Head of caudate nucleus (tissue), 42 donors: ENCODE measurements around the gene VAPA.

ENCODE experiments used
- DNase-seq, 42 donors: peaks; one replicate each; pipeline versions ENCODE4 v3.0.0 to v3.0.0-alpha.2; 2020 to 2021; ENCODE audit warnings: mixed read lengths in 7 of 42
- intact Hi-C: fragments of 100-400 bp; cut with DNase I; formaldehyde crosslinking; loops from one replicate; pipeline ENCODE4 v1.15.0; 2022

The VAPA gene

DNA sequence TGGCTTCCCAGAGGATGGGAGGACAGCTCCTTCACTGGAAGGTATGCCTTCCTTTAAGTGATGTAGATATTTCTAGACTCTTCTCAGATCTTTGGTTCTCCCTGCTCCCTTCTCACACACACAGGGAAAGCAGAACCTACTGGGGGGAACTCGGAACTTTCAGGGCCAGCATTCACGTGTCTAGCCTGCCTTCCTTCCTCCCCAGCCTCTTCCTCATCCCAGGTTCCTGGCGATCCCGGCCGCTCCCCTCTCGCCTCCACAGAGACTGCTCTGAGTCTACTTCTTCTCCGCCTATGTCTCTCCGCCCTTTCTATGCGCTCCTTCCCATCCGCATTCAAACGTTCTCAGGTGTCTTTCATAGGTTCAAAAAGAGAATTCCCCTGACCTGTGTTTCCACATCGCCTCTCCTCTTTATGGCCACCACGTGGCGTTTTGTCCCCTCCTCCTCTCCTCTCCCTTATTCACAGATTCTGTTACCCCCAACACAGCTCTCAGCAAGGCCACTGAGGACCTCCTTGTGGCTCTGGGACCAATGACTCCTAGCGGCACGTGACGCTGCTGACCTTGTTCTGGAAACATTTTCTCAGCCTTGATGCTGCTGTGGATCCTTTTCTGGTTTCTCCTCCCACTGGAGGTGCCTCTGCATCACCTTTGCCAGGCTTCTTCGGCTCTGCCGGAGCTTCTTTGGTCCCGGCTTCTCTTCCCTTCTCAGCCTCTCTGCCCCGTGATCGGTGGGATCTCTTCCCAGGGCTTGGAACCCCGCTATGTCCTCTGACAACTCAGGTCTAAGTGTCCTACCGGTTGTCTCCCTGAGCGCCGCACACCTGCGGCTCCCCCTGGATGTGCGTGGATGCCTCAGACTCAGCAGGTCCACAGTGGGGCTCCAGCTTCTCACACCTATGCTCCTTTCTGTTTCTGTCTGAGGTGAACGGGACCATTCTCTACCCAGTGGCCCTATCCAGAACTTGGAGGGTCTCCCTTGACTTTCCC is 77.5 kb downstream of the VAPA start:
- DNase-seq: peak in 1 of 42 donors; percentile 34

DNA sequence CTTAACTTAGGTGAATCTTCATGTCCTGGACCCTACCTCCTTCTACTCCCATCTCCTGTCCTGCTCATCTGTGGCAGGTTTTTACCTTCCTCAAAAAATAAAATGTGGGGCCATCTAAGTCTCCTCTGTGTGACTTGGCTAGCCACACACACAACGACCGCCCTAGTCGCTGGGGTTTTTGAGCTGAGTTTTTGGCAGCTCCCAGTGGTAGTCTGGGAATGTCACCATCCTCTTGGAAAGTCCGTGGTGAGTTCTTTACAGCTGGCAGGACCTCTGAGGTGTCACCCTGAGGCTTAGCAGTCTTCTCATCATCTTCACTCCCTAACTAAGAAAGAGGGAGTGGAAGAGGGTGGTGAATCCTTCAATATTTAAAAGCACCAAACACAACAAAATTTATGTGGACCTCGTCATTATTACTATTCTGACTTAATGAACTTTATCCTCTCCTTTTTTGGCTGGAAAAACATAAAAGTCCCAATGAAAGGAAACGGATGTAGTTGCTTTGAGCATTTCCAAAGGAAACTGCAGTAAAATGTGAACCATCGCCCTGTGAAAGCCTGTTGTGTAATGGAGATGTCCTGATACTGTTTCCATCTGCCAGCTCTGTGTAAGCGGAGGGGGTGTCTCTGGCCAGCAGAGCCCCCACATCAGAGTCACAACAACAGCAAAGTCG is 78.6 kb downstream of the VAPA start:
- DNase-seq: peak in 1 of 42 donors; percentile 35
- intact Hi-C loops: no loop called here

More for the DNA sequence above, 77.5 kb downstream of the VAPA start:
- intact Hi-C loops: no loop called here

DNA sequence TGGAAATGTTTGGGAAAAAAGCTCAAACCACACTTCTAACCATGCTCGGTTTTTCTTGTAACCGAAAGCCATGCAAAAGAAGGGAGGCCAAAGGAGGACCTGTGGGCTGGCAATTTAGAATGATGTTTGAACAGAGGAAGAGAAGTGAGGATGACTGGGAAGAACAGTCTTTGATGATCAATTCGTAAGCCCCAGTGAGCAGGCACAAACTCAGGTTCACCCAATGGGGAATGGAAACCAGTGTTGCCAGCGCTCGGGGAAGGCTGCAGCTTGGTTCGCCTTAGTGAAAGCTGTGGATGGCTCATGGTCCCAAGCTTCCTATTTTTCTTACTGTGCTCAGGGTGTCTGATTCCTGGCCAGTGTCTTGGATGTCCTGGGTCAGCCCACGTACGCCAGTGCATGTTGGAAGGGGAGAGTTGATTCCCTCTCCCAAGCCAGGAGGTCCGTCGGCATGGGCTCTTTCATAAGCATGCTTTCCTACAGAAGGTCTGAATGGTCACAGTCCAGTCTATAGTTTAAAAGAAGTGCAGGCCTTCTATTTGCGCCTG is 79.2 kb downstream of the VAPA start:
- DNase-seq: peak in 1 of 42 donors; percentile 35
- intact Hi-C loops: no loop called here

DNA sequence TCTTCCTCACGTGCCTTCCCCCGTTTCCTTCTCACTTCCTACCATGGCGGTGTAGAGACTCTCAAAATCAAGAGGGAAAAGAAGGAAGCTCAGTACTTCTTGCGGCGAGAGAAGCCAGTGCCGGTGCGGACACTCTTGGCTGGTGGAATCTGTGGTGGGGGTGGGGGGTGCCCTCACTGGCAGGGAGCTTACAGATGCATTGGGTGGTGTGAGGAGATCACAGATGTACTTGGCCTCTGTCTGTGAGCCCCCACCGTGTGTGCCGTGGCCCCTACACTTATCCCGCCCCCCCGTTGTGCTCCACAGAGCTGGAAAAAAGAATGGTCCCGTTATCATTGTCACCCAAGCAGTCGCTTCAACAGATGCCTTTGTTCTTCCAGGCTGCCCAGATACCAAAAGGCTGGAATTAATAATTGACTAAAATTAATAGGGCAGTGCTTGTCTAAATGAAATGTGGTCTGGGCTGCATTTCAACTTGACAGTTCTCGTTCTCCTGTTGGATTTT is 79.8 kb downstream of the VAPA start:
- intact Hi-C loops: no loop called here
- peak in 24 of 42 donors; percentile 25 to 75 (median 46) for DNase-seq

DNA sequence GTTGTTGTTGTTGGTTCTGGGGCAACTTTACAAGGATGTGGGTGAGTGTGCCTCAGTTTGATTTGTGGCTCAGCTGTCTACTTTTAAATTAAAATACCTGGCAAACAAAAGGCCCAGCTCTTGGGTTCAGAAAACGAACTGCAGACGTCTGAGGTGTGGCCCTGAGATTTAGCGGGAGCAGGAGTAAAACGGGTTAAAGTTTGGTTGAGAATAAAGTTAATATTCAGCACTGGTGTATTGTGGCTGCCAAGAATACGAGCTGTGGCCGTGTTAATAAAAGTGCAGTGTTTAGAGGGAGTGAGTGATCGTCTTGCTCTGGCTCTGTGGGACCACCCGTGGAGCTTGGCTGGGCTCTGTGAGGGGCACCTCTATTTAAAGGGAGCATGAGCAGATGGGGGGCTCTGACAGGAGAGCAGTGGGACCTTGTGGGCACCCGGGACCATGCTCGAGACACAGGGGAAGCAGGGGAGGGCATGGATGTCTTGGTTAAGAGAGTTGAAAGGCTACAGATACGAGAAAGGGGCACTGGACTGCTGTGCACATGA is 80.3 kb downstream of the VAPA start:
- intact Hi-C loops: no loop called here
- no peak for DNase-seq

- intact Hi-C loops: no loop called here
- DNase-seq: no peak
These were observed 81.0 kb downstream of the VAPA start for GRCh38 chr18:9994701-9995235.

DNA sequence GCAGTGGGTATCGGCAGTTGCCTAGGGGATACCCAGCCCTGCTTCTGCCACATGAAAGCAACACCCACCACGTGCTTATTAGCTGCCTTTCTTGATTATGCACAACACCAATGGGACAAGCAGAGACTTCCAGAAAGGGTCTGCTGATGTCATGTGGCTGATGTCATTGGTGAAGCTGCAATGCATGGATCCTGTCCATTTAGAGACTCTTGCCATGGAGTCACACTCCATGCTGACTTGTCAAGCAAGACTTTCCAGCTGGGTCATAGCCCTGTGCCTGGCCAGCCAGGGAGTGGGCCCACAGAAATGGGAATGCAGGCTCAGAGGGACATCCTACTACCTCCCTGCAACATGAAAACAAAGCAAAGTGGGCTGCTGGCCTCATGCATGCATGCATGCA is 81.8 kb downstream of the VAPA start:
- intact Hi-C loops: no loop called here
- DNase-seq: no peak

- intact Hi-C loops: no loop called here
- DNase-seq: no peak
These were observed 82.3 kb downstream of the VAPA start for GRCh38 chr18:9996094-9996493.

GRCh38 chr18:9997711-9998110 is 83.9 kb downstream of the VAPA start:
- intact Hi-C loops: no loop called here
- peak in 2 of 42 donors; percentile 15 to 64 for DNase-seq

- intact Hi-C loops: no loop called here
- DNase-seq: no peak
These were observed 84.5 kb downstream of the VAPA start for GRCh38 chr18:9998330-9998729.

DNA sequence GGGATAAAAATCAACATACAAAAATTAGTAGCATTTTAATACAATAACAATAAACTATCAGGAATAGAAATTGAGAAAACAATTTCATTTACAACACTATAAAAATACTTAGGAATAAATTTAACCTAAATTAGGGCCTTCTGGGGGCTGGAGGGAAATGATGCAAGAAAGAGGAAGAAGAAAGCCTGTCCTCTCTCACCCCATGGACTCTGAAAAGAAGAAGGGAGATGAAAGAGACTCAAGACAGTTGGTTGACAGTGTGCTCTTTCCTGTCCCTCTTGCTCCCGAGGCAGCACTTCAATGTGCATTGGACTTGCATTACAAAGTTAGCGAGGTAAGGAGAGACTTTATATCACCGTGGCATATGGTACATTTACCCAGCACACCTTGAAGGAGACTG is 88.5 kb downstream of the VAPA start:
- intact Hi-C loops: no loop called here
- DNase-seq: no peak

DNA sequence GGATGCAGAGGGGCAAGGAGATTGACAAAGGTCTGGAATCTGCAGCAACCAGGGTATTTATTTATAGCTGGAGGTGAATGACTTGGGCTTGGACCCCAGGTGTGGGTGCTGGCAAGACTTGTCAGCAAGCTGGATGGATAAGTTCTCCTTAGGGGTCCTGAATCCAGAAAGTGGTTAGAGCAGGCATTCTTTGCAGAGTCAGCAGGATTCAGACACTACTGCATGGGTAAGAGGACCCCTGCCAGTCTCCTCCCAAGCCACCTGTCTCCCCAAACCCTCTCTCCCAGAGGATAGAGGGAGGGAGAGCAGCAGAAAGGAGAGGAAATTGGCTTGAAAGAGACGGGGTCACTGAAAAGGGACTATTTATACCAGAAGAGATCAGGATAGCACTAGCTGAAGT is 89.5 kb downstream of the VAPA start:
- DNase-seq: no peak
- intact Hi-C loops: no loop called here

DNA sequence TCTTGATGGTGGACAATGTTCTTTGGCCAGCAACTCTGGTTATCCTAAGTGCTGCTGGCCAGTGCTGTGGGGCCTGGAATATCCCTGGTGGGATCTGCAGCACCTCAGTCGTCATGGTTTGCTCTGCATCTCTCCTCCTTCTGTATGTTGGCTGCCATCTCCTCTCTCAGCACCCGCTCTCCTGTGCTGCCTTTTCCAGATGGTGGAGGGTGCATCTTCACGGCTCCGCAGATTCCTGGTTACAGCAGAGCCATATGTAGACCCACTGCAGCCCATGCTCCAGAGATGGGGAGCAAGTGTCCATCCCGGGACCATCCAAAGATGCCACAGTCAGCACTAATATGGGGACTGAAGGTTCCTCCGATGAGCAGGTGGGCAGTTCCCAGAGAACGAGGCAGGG is 90.0 kb downstream of the VAPA start:
- DNase-seq: no peak
- intact Hi-C loops: no loop called here

GRCh38 chr18:10006311-10006893 is 92.6 kb downstream of the VAPA start:
- DNase-seq: peak in 7 of 42 donors; percentile 10 to 62 (median 43)
- intact Hi-C loops: no loop called here

- DNase-seq: no peak
- intact Hi-C loops: no loop called here
These were observed 94.3 kb downstream of the VAPA start for GRCh38 chr18:10008006-10008647.
